ENCODE measurements around the gene PABPC1L.

DNA sequence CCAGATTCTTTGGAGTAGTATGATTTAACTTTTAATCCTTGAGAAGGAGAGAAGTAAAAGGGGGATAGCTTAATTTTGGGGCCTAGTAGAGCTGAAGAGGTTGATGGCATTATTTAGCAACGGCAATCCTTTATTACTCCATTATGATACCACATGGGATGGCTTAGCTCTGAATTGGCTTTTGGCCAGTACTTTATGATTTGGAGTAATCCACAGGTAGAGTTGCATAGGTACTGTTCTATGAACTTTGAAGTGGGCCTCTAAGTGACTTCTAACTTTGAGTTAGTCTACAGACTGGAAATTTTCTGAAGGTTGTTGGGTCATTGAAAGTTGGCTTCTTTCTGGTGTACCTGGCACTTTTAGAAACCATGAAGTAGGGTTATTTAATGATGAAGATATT lies 12.7 kb upstream of the PABPC1L start:
- TF ChIP-seq CTCF (IDR thresholded peaks at IDR 0.05): no peak
- no peak for TF ChIP-seq POLR2A (IDR thresholded peaks at IDR 0.05)
- no peak for TF ChIP-seq POLR2AphosphoS5 (IDR thresholded peaks at IDR 0.05)
- TF ChIP-seq EP300 (IDR thresholded peaks at IDR 0.05): no peak
